HCT116 (cell line): Measurements from ENCODE around the gene MYH11. TPM values are rescaled to one million over a fixed set of nuclear protein-coding genes. Genes with fewer than 3 reads are reported as not detected.

ENCODE experiments used
- ATAC-seq: fragments of 200-7000 bp; cut with Tn5 transposase; 2 replicates; pipeline ENCODE4 v1.9.1; 2020; ENCODE audit warnings: mild to moderate bottlenecking, moderate library complexity
- BruUV-seq: library from RNA; stranded (reverse); fragments of 400-500 nt; replicated peaks from 2 replicates; lab custom pipeline; 2021; lab: Mats Ljungman, UMichigan
- CTCF ChIA-PET: fragments of 300-600 bp; sonication (Branson Sonifier 250); formaldehyde crosslinking; loops from one replicate; lab custom pipeline; 2021; ENCODE audit warnings: antibody characterized with exemption; lab: Charles Lee
- POLR2A ChIA-PET: fragments of 300-600, 350-600 bp; sonication (Branson Sonifier 250); formaldehyde crosslinking; loops from one replicate; lab custom pipeline; 2021; ENCODE audit warnings: antibody characterized with exemption; lab: Charles Lee
- RAD21 ChIA-PET, 2 experiments: fragments of 300-600 bp; sonication (Branson Sonifier 250); formaldehyde crosslinking; loops; one replicate each; lab custom pipeline; 2023; ENCODE audit warnings: low total read pairs in 2 of 2; ENCODE audit not compliant: uncharacterized antibody in 2 of 2, unreplicated experiment in 2 of 2, low non-redundant PET in 1 of 2; lab: Charles Lee
- DNase-seq: peaks from one replicate; pipeline ENCODE4 v3.0.0-alpha.2; 2010; ENCODE audit warnings: low read depth, low spot score
- H2AFZ ChIP-seq: fragments of 200-600 bp; shearing (Covaris generic), sonication (generic); 2 replicates; pipeline ENCODE4 v1.6.1; 2017; ENCODE audit warnings: low read depth, mixed run types, mixed read lengths, antibody characterized with exemption, low read length; ENCODE audit not compliant: poor library complexity, severe bottlenecking
- H3K27ac ChIP-seq: 2 replicates; pipeline ENCODE4 v1.5.1; 2012; ENCODE audit warnings: low read depth, low read length
- H3K27me3 ChIP-seq: fragments of 200-600 bp; sonication (generic); 2 replicates; pipeline ENCODE4 v1.6.1; 2016; ENCODE audit warnings: mixed run types, low read length, mixed read lengths; ENCODE audit not compliant: insufficient read depth
- H3K36me3 ChIP-seq, 2 experiments: fragments of 200-500 bp in 1 of 2; fragments of 200-600 bp in 1 of 2; sonication (Bioruptor generic) in 1 of 2; sonication (generic) in 1 of 2; 2 replicates each; pipeline versions ENCODE4 v1.5.1 to v1.6.1; 2014 to 2016; ENCODE audit warnings: low read length in 2 of 2, inconsistent platforms in 1 of 2, mixed read lengths in 1 of 2, mixed run types in 1 of 2; ENCODE audit not compliant: insufficient read depth in 2 of 2, control insufficient read depth in 1 of 2
- H3K4me1 ChIP-seq, 2 experiments: fragments of 200-600 bp in 1 of 2; sonication (generic) in 1 of 2; 2 replicates each; pipeline versions ENCODE4 v1.5.1 to v1.6.1; 2012 to 2017; ENCODE audit warnings: low read length in 2 of 2, inconsistent platforms in 1 of 2, mild to moderate bottlenecking in 1 of 2, mixed read lengths in 1 of 2, mixed run types in 1 of 2, moderate library complexity in 1 of 2; ENCODE audit not compliant: insufficient read depth in 2 of 2, control insufficient read depth in 1 of 2
- H3K4me2 ChIP-seq: fragments of 200-600 bp; sonication (generic); 2 replicates; pipeline ENCODE4 v1.6.1; 2017; ENCODE audit warnings: mixed run types, low read length, mixed read lengths
- H3K4me3 ChIP-seq, 2 experiments: fragments of 200-600 bp in 1 of 2; sonication (generic) in 1 of 2; replicated peaks in 1 of 2; 2 replicates each; pipeline ENCODE4 v1.5.1; 2011 to 2016; ENCODE audit warnings: low read length in 2 of 2, control low read depth in 1 of 2, low read depth in 1 of 2, mild to moderate bottlenecking in 1 of 2, mixed read lengths in 1 of 2, mixed run types in 1 of 2
- H3K79me2 ChIP-seq: fragments of 200-600 bp; sonication (generic); 2 replicates; pipeline ENCODE4 v1.6.1; 2017; ENCODE audit warnings: mild to moderate bottlenecking, mixed run types, low read length, moderate library complexity, mixed read lengths; ENCODE audit not compliant: insufficient read depth
- H3K9ac ChIP-seq: fragments of 200-600 bp; sonication (generic); 2 replicates; pipeline ENCODE4 v1.6.1; 2016; ENCODE audit warnings: low read length, mixed read lengths
- H3K9me2 ChIP-seq: fragments of 200-600 bp; sonication (generic), shearing (Covaris generic); 2 replicates; pipeline ENCODE4 v1.6.1; 2017; ENCODE audit warnings: mixed run types, mild to moderate bottlenecking, moderate library complexity; ENCODE audit not compliant: insufficient read depth
- H3K9me3 ChIP-seq, 2 experiments: fragments of 200-500 bp in 1 of 2; fragments of 200-600 bp in 1 of 2; sonication (Bioruptor generic) in 1 of 2; sonication (generic) in 1 of 2; 2 replicates each; pipeline ENCODE4 v1.6.1; 2014 to 2017; ENCODE audit warnings: low read length in 2 of 2, mixed read lengths in 2 of 2, inconsistent platforms in 1 of 2, low read depth in 1 of 2, mild to moderate bottlenecking in 1 of 2, mixed run types in 1 of 2, moderate library complexity in 1 of 2; ENCODE audit not compliant: control insufficient read depth in 1 of 2, insufficient read depth in 1 of 2
- H4K20me1 ChIP-seq: fragments of 200-600 bp; sonication (generic), shearing (Covaris generic); 2 replicates; pipeline ENCODE4 v1.6.1; 2017; ENCODE audit warnings: mixed run types, mild to moderate bottlenecking, moderate library complexity; ENCODE audit not compliant: insufficient read depth
- CBX3 ChIP-seq: IDR thresholded peaks from 2 replicates; pipeline ENCODE4 v1.6.1; 2012; ENCODE audit warnings: low read depth
- CEBPB ChIP-seq: IDR thresholded peaks from 2 replicates; pipeline ENCODE4 v1.6.1; 2012; ENCODE audit warnings: low read depth
- ELF1 ChIP-seq: IDR thresholded peaks from 2 replicates; pipeline ENCODE4 v1.6.1; 2012; ENCODE audit warnings: low read depth, borderline replicate concordance
- EZH2phosphoT487 ChIP-seq: fragments of 200-600 bp; IDR thresholded peaks from 2 replicates; pipeline ENCODE4 v1.6.1; 2018; ENCODE audit warnings: antibody characterized with exemption, borderline replicate concordance
- FOSL1 ChIP-seq: IDR thresholded peaks from 2 replicates; pipeline ENCODE4 v1.6.1; 2012; ENCODE audit warnings: low read depth
- POLR2AphosphoS5 ChIP-seq: IDR thresholded peaks from 2 replicates; pipeline ENCODE4 v1.6.1; 2011; ENCODE audit warnings: mild to moderate bottlenecking, low read depth, low read length, moderate library complexity
- REST ChIP-seq: IDR thresholded peaks from 2 replicates; pipeline ENCODE4 v1.6.1; 2012; ENCODE audit warnings: low read depth
- SIN3A ChIP-seq: IDR thresholded peaks from 2 replicates; pipeline ENCODE4 v1.6.1; 2012; ENCODE audit warnings: low read depth
- SP1 ChIP-seq: IDR thresholded peaks from 2 replicates; pipeline ENCODE4 v1.6.1; 2012; ENCODE audit warnings: low read depth
- SRF ChIP-seq: IDR thresholded peaks from 2 replicates; pipeline ENCODE4 v1.6.1; 2012; ENCODE audit warnings: low read depth
- YY1 ChIP-seq: IDR thresholded peaks from 2 replicates; pipeline ENCODE4 v1.6.1; 2011; ENCODE audit warnings: low read length, low read depth, moderate library complexity, mild to moderate bottlenecking; ENCODE audit not compliant: insufficient replicate concordance; ENCODE audit errors: extremely low read depth
- ZBTB33 ChIP-seq: IDR thresholded peaks from 2 replicates; pipeline ENCODE4 v1.6.1; 2011; ENCODE audit warnings: mild to moderate bottlenecking, low read length, moderate library complexity; ENCODE audit not compliant: insufficient replicate concordance; ENCODE audit errors: extremely low read depth
- ZFX ChIP-seq: fragments of 450-650 bp; IDR thresholded peaks from 2 replicates; pipeline ENCODE4 v1.6.1; 2017
- intact Hi-C: fragments of 100-400 bp; cut with micrococcal nuclease; formaldehyde crosslinking; loops from 2 replicates; pipeline ENCODE4 v1.10.0; 2022
- total RNA-seq: library from RNA; stranded (reverse); gene quantifications from one replicate; pipeline ENCODE4 v1.2.1, GENCODE V29; 2021; ENCODE audit not compliant: unreplicated experiment
- TF ChIP-seq, protein P1 (sequence below): IDR thresholded peaks from 2 replicates; pipeline ENCODE4 v1.6.1; 2012

Gene MYH11
- total RNA-seq, 1 experiment from 2014 or later = 0.61 TPM

DNA sequence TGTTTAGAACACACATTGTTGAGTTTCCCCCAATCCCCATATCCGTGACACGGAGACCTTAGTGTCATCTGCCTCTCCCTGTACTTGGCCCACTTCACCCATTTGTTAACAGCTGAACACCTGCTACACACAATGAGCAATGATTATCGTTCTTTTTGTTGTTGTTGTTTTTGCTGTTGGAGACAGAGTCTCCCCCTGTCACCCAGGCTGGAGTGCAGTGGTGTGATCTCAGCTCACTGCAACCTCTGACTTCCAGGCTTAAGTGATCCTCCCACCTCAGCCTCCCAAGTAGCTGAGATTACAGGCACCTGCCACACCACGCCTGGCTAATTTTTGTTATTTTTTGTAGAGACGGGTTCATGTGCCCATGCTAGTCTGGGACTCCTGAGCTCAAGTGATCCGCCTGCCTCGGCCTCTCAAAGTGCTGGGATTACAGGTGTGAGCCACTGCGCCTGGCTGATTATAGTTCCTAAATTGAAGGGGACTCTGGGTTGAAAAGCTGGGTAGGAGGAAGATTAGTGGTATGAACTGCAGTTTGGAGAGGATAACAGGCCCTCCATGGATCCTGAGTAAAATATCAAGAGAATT lies 185.2 kb downstream of the MYH11 start:
- H3K9ac ChIP-seq = no peak overlapping the region
- H3K4me3 ChIP-seq = no peak overlapping the region
- peaks cover 10 to 19% of the 10 kb centered on the region in 2 experiments for H3K36me3 ChIP-seq
- BruUV-seq = no TSS peak
- POLR2A ChIA-PET = no interaction called here
- TF ChIP-seq FOSL1 (no peak), ZFX (no peak)
- H3K79me2 ChIP-seq = peaks cover 29% of the 10 kb centered on the region; the same call in 1 of the 2 replicates
- no peaks in the 10 kb centered on the region for H3K9me3 ChIP-seq
- no peak overlapping the region for H2AFZ ChIP-seq
- intact Hi-C loops = no loop called here
- H3K4me2 ChIP-seq = no peak overlapping the region
- RAD21 ChIA-PET = no interaction called here
- CTCF ChIA-PET = interaction anchor here (1.3 kb wide), 1 partner anchor 10 kb away, joined by 3 read pairs; no protein-coding TSS in a partner anchor
- H3K27me3 ChIP-seq = no peaks in the 10 kb centered on the region
- peaks cover 0 to 6% of the 10 kb centered on the region in 2 experiments; a peak in 1 of 4 replicates for H3K4me1 ChIP-seq
- no peak overlapping the region for H3K27ac ChIP-seq
- DNase-seq = no peak
- no peaks in the 10 kb centered on the region for H4K20me1 ChIP-seq
- H3K9me2 ChIP-seq = no peaks in the 10 kb centered on the region
- no peak for ATAC-seq

- Histone ChIP-seq H3K4me1 (peaks cover 0 to 6% of the 10 kb centered on the region in 2 experiments; a peak in 1 of 4 replicates), H3K27ac (no peak overlapping the region), H3K79me2 (peaks cover 28% of the 10 kb centered on the region), H3K9ac (no peak overlapping the region), H3K36me3 (peaks cover 22 to 23% of the 10 kb centered on the region in 2 experiments), H3K27me3 (no peaks in the 10 kb centered on the region), H3K9me3 (no peaks in the 10 kb centered on the region), H3K4me2 (no peak overlapping the region), H4K20me1 (no peaks in the 10 kb centered on the region), H3K4me3 (no peak overlapping the region), H3K9me2 (no peaks in the 10 kb centered on the region), H2AFZ (no peak overlapping the region)
- DNase-seq (no peak), ATAC-seq (no peak)
- RAD21 ChIA-PET = no interaction called here
- CTCF ChIA-PET = no interaction called here
- BruUV-seq = no TSS peak
- intact Hi-C loops = no loop called here
- no peak for TF ChIP-seq FOSL1
- TF ChIP-seq ZFX = no peak
- TF ChIP-seq YY1 = no peak
- no peak for TF ChIP-seq ELF1
- no peak for TF ChIP-seq EZH2phosphoT487
- no peak for TF ChIP-seq CEBPB
- no peak for TF ChIP-seq SIN3A
- TF ChIP-seq ZBTB33 = no peak
- no peak for TF ChIP-seq SRF
- no peak for TF ChIP-seq CBX3
- TF ChIP-seq, protein P1, sequence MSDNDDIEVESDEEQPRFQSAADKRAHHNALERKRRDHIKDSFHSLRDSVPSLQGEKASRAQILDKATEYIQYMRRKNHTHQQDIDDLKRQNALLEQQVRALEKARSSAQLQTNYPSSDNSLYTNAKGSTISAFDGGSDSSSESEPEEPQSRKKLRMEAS = no peak
- TF ChIP-seq POLR2AphosphoS5 = no peak
- no peak for TF ChIP-seq REST
- no peak for TF ChIP-seq SP1
- POLR2A ChIA-PET = no interaction called here
Measured at GRCh38 chr16:15667091-15667742, 189.6 kb downstream of the MYH11 start.
